Measurements from ENCODE around the gene AKR1C3. TPM values are rescaled to one million over a fixed set of nuclear protein-coding genes. Genes with fewer than 3 reads are reported as not detected.
"Not testable (repeated sequence)": the region's sequence is repeated elsewhere in the genome, so short reads cannot be mapped to it uniquely, and the experiment has no call there.

AKR1C3 gene
- total and polyA plus RNA-seq, 4 donors, result 8.9 to 116 (median 68.8) TPM

DNA sequence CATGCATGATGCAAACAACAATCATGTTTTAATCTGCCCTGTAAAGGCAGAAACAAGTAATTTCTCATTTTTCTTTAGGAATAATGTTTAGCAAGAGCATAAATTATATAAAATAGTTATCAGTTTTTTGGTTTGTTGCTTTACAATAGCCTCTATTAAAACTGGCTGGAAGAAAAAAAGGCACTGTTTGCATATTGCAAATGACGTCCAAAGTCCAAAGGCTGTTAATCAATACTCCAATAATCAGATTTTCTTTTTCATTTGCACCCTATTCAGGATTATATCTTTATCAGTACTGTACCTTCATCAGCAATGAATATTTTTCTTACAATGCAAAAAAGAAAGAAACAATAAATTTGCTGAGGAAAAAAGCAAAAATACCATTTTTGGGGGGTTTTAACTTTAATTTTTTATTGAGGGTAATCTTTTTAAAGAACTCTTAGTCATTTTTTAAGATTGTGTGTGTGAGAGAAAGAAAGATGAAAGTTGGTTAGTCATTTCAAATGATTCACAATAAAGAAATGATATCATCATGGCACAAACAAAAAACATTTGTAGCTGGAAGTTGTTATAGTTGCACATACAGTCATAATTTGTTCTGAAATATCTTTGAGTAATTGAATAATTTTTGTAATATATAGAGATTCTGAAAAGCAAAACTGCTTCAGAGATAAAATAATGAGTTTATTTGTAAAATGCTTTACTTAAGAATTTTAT, 46.1 kb upstream of the AKR1C3 start:
- no peaks in the 10 kb centered on the region for H3K36me3 ChIP-seq (ENCODE audit: control insufficient read depth in 4 of 4, insufficient read depth in 4 of 4, low read length in 4 of 4)
- DNase-seq (no peak), ATAC-seq (ENCODE audit: insufficient read depth, low FRiP score) (no peak)
- no peak overlapping the region for H3K9ac ChIP-seq (ENCODE audit: insufficient read depth in 1 of 2, low read length in 2 of 2)
- no peak overlapping the region for H3K4me3 ChIP-seq
- H3K9me3 ChIP-seq (ENCODE audit: control insufficient read depth in 4 of 4, insufficient read depth in 3 of 4, low read length in 3 of 4), result no peaks in the 10 kb centered on the region
- TF ChIP-seq, protein P1, sequence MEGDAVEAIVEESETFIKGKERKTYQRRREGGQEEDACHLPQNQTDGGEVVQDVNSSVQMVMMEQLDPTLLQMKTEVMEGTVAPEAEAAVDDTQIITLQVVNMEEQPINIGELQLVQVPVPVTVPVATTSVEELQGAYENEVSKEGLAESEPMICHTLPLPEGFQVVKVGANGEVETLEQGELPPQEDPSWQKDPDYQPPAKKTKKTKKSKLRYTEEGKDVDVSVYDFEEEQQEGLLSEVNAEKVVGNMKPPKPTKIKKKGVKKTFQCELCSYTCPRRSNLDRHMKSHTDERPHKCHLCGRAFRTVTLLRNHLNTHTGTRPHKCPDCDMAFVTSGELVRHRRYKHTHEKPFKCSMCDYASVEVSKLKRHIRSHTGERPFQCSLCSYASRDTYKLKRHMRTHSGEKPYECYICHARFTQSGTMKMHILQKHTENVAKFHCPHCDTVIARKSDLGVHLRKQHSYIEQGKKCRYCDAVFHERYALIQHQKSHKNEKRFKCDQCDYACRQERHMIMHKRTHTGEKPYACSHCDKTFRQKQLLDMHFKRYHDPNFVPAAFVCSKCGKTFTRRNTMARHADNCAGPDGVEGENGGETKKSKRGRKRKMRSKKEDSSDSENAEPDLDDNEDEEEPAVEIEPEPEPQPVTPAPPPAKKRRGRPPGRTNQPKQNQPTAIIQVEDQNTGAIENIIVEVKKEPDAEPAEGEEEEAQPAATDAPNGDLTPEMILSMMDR (IDR thresholded peaks at IDR 0.05; ENCODE audit: control extremely low read depth, extremely low read depth), result no peak
- H3K27me3 ChIP-seq (ENCODE audit: control insufficient read depth in 3 of 3, insufficient read depth in 3 of 3, low read length in 2 of 3), result no peaks in the 10 kb centered on the region
- WGBS, 2 donors, result 88 to 93% methylated on average over 1 of the region's 1 CpG
- peaks cover 0 to 3% (median 0%) of the 10 kb centered on the region in 5 donors for H3K4me1 ChIP-seq (ENCODE audit: control insufficient read depth in 5 of 5, insufficient read depth in 5 of 5, low read length in 5 of 5)
- no peak overlapping the region for H3K27ac ChIP-seq (ENCODE audit: low read depth in 1 of 2, low read length in 1 of 2)

DNA sequence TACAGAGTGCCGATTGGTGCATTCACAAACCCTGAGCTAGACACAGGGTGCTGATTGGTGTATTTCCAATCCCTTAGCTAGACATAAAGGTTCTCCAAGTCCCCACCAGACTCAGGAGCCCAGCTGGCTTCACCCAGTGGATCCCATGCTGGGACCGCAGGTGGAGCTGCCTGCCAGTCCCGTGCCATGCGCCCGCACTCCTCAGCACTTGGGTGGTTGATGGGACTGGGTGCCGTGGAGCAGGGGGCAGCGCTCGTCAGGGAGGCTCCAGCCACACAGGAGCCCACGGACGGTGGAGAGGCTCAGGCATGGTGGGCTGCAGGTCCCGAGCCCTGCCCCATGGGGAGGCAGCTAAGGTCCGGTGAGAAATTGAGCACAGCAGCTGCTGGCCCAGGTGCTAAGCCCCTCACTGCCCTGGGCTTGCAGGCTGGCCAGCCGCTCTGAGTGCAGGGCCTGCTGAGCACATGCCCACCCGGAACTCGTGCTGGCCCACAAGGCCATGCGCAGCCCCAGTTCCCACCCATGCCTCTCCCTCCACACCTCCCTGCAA, 41.2 kb upstream of the AKR1C3 start:
- WGBS, 2 donors, result 90 to 94% methylated on average over 16 of the region's 16 CpGs
- H3K9me3 ChIP-seq (ENCODE audit: control insufficient read depth in 4 of 4, insufficient read depth in 3 of 4, low read length in 3 of 4); H3K9ac ChIP-seq (ENCODE audit: insufficient read depth in 1 of 2, low read length in 2 of 2); H3K4me1 ChIP-seq (ENCODE audit: control insufficient read depth in 5 of 5, insufficient read depth in 5 of 5, low read length in 5 of 5); DNase-seq; H3K27me3 ChIP-seq (ENCODE audit: control insufficient read depth in 3 of 3, insufficient read depth in 3 of 3, low read length in 2 of 3); H3K27ac ChIP-seq (ENCODE audit: low read depth in 1 of 2, low read length in 1 of 2); ATAC-seq (ENCODE audit: insufficient read depth, low FRiP score); H3K4me3 ChIP-seq; H3K36me3 ChIP-seq (ENCODE audit: control insufficient read depth in 4 of 4, insufficient read depth in 4 of 4, low read length in 4 of 4): not testable (repeated sequence)

DNA sequence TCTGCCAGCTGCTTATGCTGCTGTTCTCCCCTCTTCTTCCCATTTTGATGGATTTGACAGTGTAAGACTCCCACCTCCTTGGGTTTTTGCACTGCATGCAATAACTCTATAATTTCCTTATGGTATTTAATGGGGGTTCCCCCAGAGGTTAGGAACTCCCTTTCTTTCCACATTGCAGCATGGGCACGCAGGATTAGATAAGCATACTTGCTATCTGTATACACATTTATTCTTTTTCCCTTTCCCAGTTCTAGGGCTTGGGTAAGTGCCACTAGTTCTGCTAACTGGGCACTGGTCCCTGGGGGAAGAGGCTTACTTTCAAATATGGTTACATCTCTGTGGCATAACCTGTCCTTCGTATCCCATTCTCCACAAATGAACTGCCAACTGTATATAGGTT, 39.4 kb upstream of the AKR1C3 start:
- H3K36me3 ChIP-seq (ENCODE audit: control insufficient read depth in 4 of 4, insufficient read depth in 4 of 4, low read length in 4 of 4); H3K27ac ChIP-seq (ENCODE audit: low read depth in 1 of 2, low read length in 1 of 2); H3K9me3 ChIP-seq (ENCODE audit: control insufficient read depth in 4 of 4, insufficient read depth in 3 of 4, low read length in 3 of 4); ATAC-seq (ENCODE audit: insufficient read depth, low FRiP score); H3K4me3 ChIP-seq; H3K27me3 ChIP-seq (ENCODE audit: control insufficient read depth in 3 of 3, insufficient read depth in 3 of 3, low read length in 2 of 3); H3K9ac ChIP-seq (ENCODE audit: insufficient read depth in 1 of 2, low read length in 2 of 2); DNase-seq; H3K4me1 ChIP-seq (ENCODE audit: control insufficient read depth in 5 of 5, insufficient read depth in 5 of 5, low read length in 5 of 5): not testable (repeated sequence)
- 73 to 83% methylated on average over 2 of the region's 2 CpGs for WGBS, 2 donors

DNA sequence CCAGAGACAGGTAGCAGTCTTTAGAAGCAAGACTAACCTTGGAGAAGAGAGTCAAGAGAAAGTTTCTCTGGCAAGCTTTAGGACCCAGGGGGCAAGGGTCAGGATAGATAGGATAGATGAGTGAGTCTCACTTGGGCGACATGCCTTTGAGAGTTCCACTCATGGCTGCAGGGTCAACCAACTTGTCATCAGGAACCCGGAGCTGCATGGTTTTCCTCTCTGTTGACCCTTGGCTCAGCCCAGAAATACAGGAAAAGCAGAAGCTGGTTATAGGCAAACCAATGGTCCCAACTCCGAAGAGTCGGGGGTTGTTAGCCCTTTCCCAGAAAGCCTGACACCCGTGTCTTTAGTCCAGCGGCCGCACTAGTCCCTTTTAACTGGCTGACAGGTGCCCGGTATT, 34.9 kb upstream of the AKR1C3 start:
- H3K27ac ChIP-seq (ENCODE audit: low read depth in 1 of 2, low read length in 1 of 2); H3K27me3 ChIP-seq (ENCODE audit: control insufficient read depth in 3 of 3, insufficient read depth in 3 of 3, low read length in 2 of 3); DNase-seq; ATAC-seq (ENCODE audit: insufficient read depth, low FRiP score); H3K9ac ChIP-seq (ENCODE audit: insufficient read depth in 1 of 2, low read length in 2 of 2); H3K4me1 ChIP-seq (ENCODE audit: control insufficient read depth in 5 of 5, insufficient read depth in 5 of 5, low read length in 5 of 5); H3K9me3 ChIP-seq (ENCODE audit: control insufficient read depth in 4 of 4, insufficient read depth in 3 of 4, low read length in 3 of 4); H3K4me3 ChIP-seq; H3K36me3 ChIP-seq (ENCODE audit: control insufficient read depth in 4 of 4, insufficient read depth in 4 of 4, low read length in 4 of 4): not testable (repeated sequence)
- WGBS, 2 donors, result 86% methylated on average over 8 of the region's 8 CpGs

DNA sequence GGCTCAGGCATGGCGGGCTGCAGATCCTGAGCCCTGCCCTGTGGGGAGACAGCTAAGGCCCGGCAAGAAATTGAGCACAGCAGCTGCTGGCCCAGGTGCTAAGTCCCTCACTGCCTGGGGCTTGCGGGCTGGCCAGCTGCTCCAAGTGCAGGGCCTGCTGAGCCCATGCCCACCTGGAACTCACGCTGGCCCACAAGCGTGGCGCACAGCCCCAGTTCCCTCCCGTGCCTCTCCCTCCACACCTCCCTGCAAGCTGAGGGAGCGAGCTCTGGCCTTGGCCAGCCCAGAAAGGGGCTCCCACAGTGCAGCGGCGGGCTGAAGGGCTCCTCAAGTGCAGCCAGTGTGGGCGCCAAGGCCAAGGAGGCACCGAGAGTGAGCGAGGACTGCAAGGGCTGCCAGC, 33.4 kb upstream of the AKR1C3 start:
- H3K27me3 ChIP-seq (ENCODE audit: control insufficient read depth in 3 of 3, insufficient read depth in 3 of 3, low read length in 2 of 3); H3K4me1 ChIP-seq (ENCODE audit: control insufficient read depth in 5 of 5, insufficient read depth in 5 of 5, low read length in 5 of 5); H3K36me3 ChIP-seq (ENCODE audit: control insufficient read depth in 4 of 4, insufficient read depth in 4 of 4, low read length in 4 of 4); ATAC-seq (ENCODE audit: insufficient read depth, low FRiP score); H3K4me3 ChIP-seq; H3K9me3 ChIP-seq (ENCODE audit: control insufficient read depth in 4 of 4, insufficient read depth in 3 of 4, low read length in 3 of 4); H3K27ac ChIP-seq (ENCODE audit: low read depth in 1 of 2, low read length in 1 of 2); DNase-seq; H3K9ac ChIP-seq (ENCODE audit: insufficient read depth in 1 of 2, low read length in 2 of 2): not testable (repeated sequence)
- 88 to 91% methylated on average over 12 to 13 of the region's 13 CpGs for WGBS, 2 donors
